ENCODE results near the gene C10orf143. TPM values are rescaled to one million over a fixed set of nuclear protein-coding genes. Genes with fewer than 3 reads are reported as not detected.

The C10orf143 gene
- total RNA-seq, 1 experiment from 2014 or later: 1.6 TPM

DNA sequence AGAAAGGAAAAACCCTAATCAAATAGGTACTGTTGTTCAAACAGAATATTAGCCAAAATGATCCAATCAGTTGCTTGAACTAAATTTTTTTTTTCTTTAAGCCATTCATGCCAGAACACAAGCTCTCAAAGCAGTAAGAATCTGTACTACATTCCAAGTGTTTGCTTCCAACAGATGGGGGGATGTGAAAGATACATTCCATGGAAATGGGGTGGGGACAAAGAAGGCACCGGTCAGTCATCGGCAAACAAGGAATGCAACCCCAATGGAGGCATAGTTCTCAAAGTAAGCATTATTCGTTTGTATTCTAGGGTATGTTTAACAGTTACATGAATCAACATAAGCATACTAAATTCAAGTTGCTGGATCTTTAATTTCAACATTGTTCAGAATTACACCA, 32.5 kb downstream of the C10orf143 start:
- no peaks in the 10 kb centered on the region for H3K36me3 Mint-ChIP-seq
- DNase-seq (ENCODE audit: low spot score): no peak
- CTCF ChIA-PET: interaction anchor here (1.0 to 3.0 kb wide), 2 partner anchors 32 to 33 kb away, joined by 3 to 16 read pairs; partner anchors contain the start of gene C10orf143
- H3K27me3 Mint-ChIP-seq (ENCODE audit: low read depth): no peaks in the 10 kb centered on the region
- no peak for ATAC-seq
- H3K4me3 Mint-ChIP-seq: no peak overlapping the region
- POLR2A ChIA-PET: no interaction called here
- H3K9me3 Mint-ChIP-seq: peaks cover 6% of the 10 kb centered on the region
- H3K4me1 Mint-ChIP-seq: peaks cover 8% of the 10 kb centered on the region
- TF ChIP-seq ZNF232 (CRISPR knock-in tag; IDR thresholded peaks at IDR 0.05): no peak
- no peak for TF ChIP-seq TEAD4 (CRISPR knock-in tag; IDR thresholded peaks at IDR 0.05)
- TF ChIP-seq HMGA2 (CRISPR knock-in tag; IDR thresholded peaks at IDR 0.05): no peak
- TF ChIP-seq, protein P1, sequence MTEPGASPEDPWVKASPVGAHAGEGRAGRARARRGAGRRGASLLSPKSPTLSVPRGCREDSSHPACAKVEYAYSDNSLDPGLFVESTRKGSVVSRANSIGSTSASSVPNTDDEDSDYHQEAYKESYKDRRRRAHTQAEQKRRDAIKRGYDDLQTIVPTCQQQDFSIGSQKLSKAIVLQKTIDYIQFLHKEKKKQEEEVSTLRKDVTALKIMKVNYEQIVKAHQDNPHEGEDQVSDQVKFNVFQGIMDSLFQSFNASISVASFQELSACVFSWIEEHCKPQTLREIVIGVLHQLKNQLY (CRISPR knock-in tag; IDR thresholded peaks at IDR 0.05): no peak
- no peak for TF ChIP-seq JAZF1 (CRISPR knock-in tag; IDR thresholded peaks at IDR 0.05)
- no peak for TF ChIP-seq RELA (CRISPR knock-in tag; IDR thresholded peaks at IDR 0.05; ENCODE audit: borderline replicate concordance)
- TF ChIP-seq, protein P2, sequence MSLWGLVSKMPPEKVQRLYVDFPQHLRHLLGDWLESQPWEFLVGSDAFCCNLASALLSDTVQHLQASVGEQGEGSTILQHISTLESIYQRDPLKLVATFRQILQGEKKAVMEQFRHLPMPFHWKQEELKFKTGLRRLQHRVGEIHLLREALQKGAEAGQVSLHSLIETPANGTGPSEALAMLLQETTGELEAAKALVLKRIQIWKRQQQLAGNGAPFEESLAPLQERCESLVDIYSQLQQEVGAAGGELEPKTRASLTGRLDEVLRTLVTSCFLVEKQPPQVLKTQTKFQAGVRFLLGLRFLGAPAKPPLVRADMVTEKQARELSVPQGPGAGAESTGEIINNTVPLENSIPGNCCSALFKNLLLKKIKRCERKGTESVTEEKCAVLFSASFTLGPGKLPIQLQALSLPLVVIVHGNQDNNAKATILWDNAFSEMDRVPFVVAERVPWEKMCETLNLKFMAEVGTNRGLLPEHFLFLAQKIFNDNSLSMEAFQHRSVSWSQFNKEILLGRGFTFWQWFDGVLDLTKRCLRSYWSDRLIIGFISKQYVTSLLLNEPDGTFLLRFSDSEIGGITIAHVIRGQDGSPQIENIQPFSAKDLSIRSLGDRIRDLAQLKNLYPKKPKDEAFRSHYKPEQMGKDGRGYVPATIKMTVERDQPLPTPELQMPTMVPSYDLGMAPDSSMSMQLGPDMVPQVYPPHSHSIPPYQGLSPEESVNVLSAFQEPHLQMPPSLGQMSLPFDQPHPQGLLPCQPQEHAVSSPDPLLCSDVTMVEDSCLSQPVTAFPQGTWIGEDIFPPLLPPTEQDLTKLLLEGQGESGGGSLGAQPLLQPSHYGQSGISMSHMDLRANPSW (CRISPR knock-in tag; conservative IDR thresholded peaks at IDR 0.05; ENCODE audit: low read depth): no peak
- TF ChIP-seq NR1H2 (CRISPR knock-in tag; IDR thresholded peaks at IDR 0.05): no peak
- no peak for TF ChIP-seq ZNF219 (CRISPR knock-in tag; IDR thresholded peaks at IDR 0.05; ENCODE audit: borderline replicate concordance)
- H3K27ac Mint-ChIP-seq: no peak overlapping the region

DNA sequence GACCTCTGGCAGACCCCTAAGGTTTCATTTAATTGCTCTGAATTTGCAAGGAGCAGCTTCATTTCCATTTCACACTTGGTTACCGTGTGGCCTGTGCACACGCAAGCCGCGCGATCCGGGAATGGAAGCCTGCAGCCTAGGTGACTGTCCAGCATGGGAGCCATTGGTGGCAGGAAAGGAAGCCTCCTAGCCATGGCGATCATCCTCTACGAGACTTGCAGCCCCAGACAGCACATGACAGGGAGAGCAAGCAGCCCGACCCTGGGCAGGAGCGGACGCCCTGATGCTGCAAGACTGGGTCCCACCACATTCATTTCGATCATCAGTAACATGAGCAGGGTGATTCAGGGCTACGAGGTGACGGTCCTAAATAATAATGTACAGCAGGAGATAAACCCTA, 33.9 kb downstream of the C10orf143 start:
- Mint-ChIP-seq H3K4me1 (peaks cover 8% of the 10 kb centered on the region), H3K27ac (no peak overlapping the region), H3K36me3 (peaks cover 10% of the 10 kb centered on the region; the same call in 1 of the 2 replicates), H3K27me3 (ENCODE audit: low read depth) (no peaks in the 10 kb centered on the region), H3K4me3 (no peak overlapping the region), H3K9me3 (peaks cover 14% of the 10 kb centered on the region)
- DNase-seq (ENCODE audit: low spot score) (no peak), ATAC-seq (no peak)
- POLR2A ChIA-PET: no interaction called here
- CTCF ChIA-PET: interaction anchor here (1.1 to 3.0 kb wide), 2 partner anchors 34 kb away, joined by 6 to 16 read pairs; partner anchors contain the start of gene C10orf143
- TF ChIP-seq FOXK1 (CRISPR knock-in tag; IDR thresholded peaks at IDR 0.05) (no peak), ZNF263 (CRISPR knock-in tag; IDR thresholded peaks at IDR 0.05; ENCODE audit: low read depth) (no peak), SP1 (CRISPR knock-in tag; conservative IDR thresholded peaks at IDR 0.05) (no peak), ELF4 (CRISPR knock-in tag; IDR thresholded peaks at IDR 0.05; ENCODE audit: low read depth) (no peak), FOXJ3 (CRISPR knock-in tag; IDR thresholded peaks at IDR 0.05; ENCODE audit: borderline replicate concordance) (no peak), NFYB (CRISPR knock-in tag; conservative IDR thresholded peaks at IDR 0.05; ENCODE audit: low read depth) (no peak)
- TF ChIP-seq, protein P3, sequence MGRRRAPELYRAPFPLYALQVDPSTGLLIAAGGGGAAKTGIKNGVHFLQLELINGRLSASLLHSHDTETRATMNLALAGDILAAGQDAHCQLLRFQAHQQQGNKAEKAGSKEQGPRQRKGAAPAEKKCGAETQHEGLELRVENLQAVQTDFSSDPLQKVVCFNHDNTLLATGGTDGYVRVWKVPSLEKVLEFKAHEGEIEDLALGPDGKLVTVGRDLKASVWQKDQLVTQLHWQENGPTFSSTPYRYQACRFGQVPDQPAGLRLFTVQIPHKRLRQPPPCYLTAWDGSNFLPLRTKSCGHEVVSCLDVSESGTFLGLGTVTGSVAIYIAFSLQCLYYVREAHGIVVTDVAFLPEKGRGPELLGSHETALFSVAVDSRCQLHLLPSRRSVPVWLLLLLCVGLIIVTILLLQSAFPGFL (CRISPR knock-in tag; IDR thresholded peaks at IDR 0.05; ENCODE audit: borderline replicate concordance): no peak
- TF ChIP-seq, protein P4, sequence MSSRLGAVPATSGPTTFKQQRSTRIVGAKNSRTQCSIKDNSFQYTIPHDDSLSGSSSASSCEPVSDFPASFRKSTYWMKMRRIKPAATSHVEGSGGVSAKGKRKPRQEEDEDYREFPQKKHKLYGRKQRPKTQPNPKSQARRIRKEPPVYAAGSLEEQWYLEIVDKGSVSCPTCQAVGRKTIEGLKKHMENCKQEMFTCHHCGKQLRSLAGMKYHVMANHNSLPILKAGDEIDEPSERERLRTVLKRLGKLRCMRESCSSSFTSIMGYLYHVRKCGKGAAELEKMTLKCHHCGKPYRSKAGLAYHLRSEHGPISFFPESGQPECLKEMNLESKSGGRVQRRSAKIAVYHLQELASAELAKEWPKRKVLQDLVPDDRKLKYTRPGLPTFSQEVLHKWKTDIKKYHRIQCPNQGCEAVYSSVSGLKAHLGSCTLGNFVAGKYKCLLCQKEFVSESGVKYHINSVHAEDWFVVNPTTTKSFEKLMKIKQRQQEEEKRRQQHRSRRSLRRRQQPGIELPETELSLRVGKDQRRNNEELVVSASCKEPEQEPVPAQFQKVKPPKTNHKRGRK (CRISPR knock-in tag; IDR thresholded peaks at IDR 0.05; ENCODE audit: borderline replicate concordance): no peak

DNA sequence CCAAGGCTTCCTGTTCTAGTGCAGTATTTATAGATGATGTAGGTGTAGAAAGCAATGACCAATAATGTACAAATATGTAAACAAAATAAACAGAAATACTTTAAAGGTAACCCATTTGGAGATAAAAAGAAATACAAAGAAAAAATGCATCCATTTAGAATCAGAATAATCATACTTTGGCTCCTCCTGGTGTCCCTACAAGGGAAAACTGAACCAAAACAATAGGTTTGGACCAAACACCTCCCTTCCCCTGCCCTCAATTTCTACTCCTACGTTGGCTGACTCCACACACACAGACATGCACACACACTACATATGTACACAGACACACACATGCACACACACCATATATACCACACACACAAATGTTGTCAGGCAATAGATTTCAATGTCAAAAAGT, 36.0 kb downstream of the C10orf143 start:
- no peaks in the 10 kb centered on the region for H3K27me3 Mint-ChIP-seq (ENCODE audit: low read depth)
- ATAC-seq (no peak), DNase-seq (ENCODE audit: low spot score) (no peak)
- CTCF ChIA-PET: no interaction called here
- H3K9me3 Mint-ChIP-seq: peaks cover 14% of the 10 kb centered on the region
- H3K36me3 Mint-ChIP-seq: peaks cover 10% of the 10 kb centered on the region; the same call in 1 of the 2 replicates
- POLR2A ChIA-PET: no interaction called here
- no peak overlapping the region for H3K4me3 Mint-ChIP-seq
- H3K4me1 Mint-ChIP-seq: peaks cover 8% of the 10 kb centered on the region
- H3K27ac Mint-ChIP-seq: no peak overlapping the region
- TF ChIP-seq, protein P5, sequence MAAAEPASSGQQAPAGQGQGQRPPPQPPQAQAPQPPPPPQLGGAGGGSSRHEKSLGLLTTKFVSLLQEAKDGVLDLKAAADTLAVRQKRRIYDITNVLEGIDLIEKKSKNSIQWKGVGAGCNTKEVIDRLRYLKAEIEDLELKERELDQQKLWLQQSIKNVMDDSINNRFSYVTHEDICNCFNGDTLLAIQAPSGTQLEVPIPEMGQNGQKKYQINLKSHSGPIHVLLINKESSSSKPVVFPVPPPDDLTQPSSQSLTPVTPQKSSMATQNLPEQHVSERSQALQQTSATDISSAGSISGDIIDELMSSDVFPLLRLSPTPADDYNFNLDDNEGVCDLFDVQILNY (CRISPR knock-in tag; IDR thresholded peaks at IDR 0.05): no peak
- TF ChIP-seq GABPB1 (CRISPR knock-in tag; IDR thresholded peaks at IDR 0.05) (no peak), CREB1 (CRISPR knock-in tag; IDR thresholded peaks at IDR 0.05) (no peak), SP1 (CRISPR knock-in tag; conservative IDR thresholded peaks at IDR 0.05) (no peak)
- TF ChIP-seq, protein P6, sequence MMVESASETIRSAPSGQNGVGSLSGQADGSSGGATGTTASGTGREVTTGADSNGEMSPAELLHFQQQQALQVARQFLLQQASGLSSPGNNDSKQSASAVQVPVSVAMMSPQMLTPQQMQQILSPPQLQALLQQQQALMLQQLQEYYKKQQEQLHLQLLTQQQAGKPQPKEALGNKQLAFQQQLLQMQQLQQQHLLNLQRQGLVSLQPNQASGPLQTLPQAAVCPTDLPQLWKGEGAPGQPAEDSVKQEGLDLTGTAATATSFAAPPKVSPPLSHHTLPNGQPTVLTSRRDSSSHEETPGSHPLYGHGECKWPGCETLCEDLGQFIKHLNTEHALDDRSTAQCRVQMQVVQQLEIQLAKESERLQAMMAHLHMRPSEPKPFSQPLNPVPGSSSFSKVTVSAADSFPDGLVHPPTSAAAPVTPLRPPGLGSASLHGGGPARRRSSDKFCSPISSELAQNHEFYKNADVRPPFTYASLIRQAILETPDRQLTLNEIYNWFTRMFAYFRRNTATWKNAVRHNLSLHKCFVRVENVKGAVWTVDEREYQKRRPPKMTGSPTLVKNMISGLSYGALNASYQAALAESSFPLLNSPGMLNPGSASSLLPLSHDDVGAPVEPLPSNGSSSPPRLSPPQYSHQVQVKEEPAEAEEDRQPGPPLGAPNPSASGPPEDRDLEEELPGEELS (CRISPR knock-in tag; IDR thresholded peaks at IDR 0.05): no peak

Data from WTC11 (cell line).